Retinal pigment epithelial cell (primary cell): ENCODE results near the gene PTRH1.

Experiments
- DNase-seq: peaks from one replicate; pipeline ENCODE4 v3.0.0-alpha.2; 2010; ENCODE audit warnings: low read depth
- H3K4me3 ChIP-seq: 2 replicates; pipeline ENCODE4 v1.5.1; 2011; ENCODE audit warnings: mild to moderate bottlenecking, low read length, control low read depth, moderate library complexity
- TF ChIP-seq, protein P1 (sequence below): conservative IDR thresholded peaks from 2 replicates; pipeline ENCODE4 v1.5.1; 2011; ENCODE audit warnings: low read depth, low read length, control low read depth, inconsistent platforms

The PTRH1 gene

DNA sequence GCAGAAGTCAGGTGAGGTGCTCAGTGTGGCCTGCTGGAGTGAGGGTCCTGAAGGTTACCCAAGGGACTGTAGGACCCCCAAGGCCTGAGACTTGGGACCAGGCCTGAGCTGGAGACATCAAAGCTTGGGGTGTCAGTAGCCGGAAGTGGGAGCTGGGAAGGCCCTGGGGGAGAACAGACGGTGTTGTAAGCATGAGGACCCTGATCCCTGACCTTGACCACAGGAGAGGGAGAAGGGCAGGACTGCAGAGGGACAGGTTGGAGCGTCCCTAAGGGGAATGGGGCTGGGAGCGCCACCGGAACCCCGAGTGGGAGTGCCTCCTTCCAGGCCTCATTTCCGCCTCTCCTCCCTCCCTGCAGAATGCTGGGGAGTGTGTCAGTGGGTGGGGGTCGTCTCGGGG lies 949 bp upstream of the PTRH1 start:
- no peak for DNase-seq
- no peak overlapping the region for H3K4me3 ChIP-seq
- TF ChIP-seq, protein P1, sequence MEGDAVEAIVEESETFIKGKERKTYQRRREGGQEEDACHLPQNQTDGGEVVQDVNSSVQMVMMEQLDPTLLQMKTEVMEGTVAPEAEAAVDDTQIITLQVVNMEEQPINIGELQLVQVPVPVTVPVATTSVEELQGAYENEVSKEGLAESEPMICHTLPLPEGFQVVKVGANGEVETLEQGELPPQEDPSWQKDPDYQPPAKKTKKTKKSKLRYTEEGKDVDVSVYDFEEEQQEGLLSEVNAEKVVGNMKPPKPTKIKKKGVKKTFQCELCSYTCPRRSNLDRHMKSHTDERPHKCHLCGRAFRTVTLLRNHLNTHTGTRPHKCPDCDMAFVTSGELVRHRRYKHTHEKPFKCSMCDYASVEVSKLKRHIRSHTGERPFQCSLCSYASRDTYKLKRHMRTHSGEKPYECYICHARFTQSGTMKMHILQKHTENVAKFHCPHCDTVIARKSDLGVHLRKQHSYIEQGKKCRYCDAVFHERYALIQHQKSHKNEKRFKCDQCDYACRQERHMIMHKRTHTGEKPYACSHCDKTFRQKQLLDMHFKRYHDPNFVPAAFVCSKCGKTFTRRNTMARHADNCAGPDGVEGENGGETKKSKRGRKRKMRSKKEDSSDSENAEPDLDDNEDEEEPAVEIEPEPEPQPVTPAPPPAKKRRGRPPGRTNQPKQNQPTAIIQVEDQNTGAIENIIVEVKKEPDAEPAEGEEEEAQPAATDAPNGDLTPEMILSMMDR: no peak

DNA sequence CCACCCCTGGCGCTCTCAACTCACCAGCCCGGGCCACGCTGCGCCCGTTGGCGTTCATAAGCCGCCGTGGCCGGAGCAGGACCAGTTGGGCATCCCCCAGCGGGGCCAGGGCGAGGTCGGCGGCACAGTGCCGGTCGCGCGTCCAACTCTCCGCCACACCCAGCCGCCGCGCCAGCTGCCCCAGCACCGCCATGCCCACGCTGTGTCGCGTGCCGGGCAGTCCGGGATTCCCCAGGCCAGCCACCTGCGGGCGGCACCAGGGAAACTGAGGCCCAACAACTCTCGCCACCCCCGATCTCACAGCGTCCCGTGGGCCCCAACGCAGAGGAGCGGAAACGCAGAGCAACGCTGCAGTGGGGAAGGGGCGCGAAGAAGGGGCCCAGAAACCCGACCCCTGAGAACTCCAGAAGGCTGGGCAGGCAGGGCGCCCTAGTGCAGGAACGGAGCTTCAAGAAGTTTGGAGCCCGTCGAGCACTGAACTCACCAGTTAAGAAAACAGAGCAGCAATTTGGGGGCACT lies 453 bp downstream of the PTRH1 start:
- TF ChIP-seq, protein P1: no peak
- no peak for DNase-seq
- peak overlapping the region; percentile 88 for H3K4me3 ChIP-seq

DNA sequence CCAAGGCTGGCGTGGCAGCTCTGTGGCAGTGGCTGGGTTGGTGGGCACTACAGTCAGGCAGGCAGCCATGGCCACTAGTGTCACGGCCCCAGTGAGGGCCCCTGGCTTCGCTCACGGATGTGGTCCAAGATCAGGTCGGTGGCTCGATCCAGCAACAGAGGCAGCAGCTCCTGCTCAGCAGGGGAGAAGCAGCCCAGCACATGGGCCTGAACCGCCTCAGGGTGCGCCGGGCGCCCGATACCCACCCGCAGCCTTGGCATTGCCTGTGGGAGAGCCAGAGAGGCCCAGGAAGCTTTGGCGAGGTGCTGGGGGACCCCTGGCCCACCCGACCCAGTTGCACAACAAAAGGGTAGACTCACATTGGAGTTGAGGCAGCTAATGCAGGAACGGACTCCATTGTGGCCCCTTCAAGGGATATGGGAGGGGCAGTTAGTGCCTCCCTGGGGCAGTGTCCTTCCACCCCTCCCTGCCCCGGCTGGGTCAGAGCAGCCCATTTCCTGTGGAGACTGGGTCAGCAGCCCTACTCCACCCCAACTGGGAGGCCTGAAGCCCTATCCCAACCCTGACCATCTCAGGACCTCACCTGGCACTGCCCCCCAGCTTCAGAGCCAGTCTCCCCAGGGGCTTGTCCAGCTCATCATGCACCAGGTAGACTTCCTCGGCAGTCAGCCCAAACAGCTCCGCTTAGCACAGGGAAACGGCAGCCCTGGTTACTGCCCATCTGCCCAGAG lies 1.3 kb downstream of the PTRH1 start:
- TF ChIP-seq, protein P1: no peak
- peak overlapping the region; percentile 88 for H3K4me3 ChIP-seq
- DNase-seq: no peak

DNA sequence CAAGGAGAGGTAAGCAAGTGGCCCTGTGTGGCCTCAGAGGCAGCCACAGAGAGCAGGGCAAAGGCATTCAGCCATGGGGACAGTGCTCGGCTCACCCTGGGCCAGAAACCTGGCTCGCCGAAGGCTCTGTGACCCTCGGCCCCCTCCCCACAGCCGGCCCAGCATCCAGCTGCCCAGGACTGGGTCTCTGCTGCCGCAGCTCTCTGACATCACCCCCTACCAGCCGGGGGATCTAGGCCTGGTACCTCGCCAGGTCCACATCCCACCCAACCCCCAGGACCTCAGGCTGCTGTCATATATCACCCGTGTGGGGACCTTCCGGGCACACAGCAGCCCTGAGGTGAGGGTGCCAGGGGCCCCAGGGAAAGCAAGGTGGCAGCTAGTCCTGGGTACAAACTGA lies 2.6 kb downstream of the PTRH1 start:
- TF ChIP-seq, protein P1: no peak
- no peak overlapping the region for H3K4me3 ChIP-seq
- no peak for DNase-seq

DNA sequence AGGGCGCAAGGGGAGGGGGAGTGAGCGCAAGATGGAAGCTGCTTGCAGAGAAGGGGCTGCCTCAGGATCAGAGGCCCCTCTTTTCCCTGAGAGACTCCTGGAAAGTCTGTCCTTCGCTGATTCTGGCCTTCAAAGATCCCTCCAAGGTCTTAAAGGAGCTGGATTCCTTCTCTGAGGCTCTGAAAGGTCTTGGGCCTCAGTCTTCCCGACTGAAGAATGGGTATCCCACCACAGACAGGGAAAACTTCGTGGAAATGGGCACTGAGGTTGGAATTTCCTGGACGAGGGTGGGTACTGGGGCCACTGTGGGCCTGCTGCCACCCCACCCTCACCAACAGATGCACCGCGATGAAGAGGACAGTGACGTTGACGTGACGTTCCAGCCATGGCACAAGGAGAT lies 3.1 kb downstream of the PTRH1 start:
- TF ChIP-seq, protein P1: no peak
- DNase-seq: no peak
- no peak overlapping the region for H3K4me3 ChIP-seq

DNA sequence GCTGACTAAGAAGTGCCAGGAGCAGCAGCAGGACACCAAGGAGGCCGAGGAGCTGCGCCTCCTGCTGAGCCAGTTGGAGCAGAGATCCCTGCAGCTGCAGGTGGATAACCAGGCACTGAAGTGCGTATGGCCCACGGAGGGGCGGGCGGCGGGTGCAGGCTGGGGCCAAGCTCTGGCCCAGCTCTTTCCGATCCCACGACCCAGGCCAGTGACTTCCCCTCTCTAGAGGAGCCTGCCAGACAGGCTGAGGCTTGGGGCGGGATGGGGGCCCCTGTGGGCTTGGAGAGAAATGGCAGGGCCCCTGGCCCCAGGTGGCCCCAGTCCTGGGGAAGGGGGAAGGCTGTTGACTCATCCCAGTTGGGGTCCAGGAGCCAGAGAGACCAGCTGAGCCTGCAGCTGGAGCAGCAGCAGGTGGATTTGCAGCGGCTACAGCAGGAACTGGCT lies 3.6 kb downstream of the PTRH1 start:
- no peak for DNase-seq
- H3K4me3 ChIP-seq: no peak overlapping the region
- TF ChIP-seq, protein P1: no peak

DNA sequence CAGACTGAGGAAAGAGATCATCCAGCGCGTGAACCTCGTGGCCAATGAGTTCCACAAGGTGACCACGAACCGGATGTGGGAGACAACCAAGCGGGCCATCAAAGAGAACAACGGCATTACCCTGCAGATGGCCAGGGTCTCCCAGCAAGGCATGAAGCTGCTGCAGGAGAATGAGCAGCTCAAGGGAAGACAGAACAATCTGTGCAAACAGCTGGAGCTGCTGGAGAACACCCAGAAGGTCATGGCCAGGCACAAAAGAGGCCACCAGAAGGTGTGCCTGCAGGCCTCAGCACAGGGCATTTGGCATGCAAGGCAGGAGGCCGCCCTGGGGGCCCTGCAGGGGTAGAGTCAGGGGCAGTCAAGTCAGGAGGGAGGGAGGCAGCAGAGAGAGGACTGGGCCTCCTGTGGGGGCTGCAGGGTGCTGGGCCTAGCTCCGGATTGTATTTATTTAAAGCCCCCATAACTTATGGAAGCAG lies 4.2 kb downstream of the PTRH1 start:
- H3K4me3 ChIP-seq: no peak overlapping the region
- TF ChIP-seq, protein P1: no peak
- DNase-seq: no peak
